Measurements from ENCODE around the gene RD3L.

RD3L gene

GRCh38 chr14:103949131-103949790 is 6.9 kb upstream of the RD3L start:
- peaks cover 0 to 3% of the 10 kb centered on the region in 2 donors for H3K27me3 ChIP-seq (ENCODE audit: control insufficient read depth in 1 of 2, insufficient read depth in 2 of 2, low read length in 2 of 2)
- no peak overlapping the region for H3K9ac ChIP-seq (ENCODE audit: low read length)
- no peak overlapping the region for H3K27ac ChIP-seq (ENCODE audit: low read depth, low read length)
- no peaks in the 10 kb centered on the region for H3K36me3 ChIP-seq (ENCODE audit: insufficient read depth, low read length)
- H3K4me1 ChIP-seq (ENCODE audit: insufficient read depth, low read length): no peaks in the 10 kb centered on the region
- H3K4me3 ChIP-seq (ENCODE audit: low read depth in 1 of 2, low read length in 2 of 2): no peak overlapping the region
- H3K9me3 ChIP-seq (ENCODE audit: low read length): no peaks in the 10 kb centered on the region

- no peaks in the 10 kb centered on the region for H3K4me1 ChIP-seq (ENCODE audit: insufficient read depth, low read length)
- no peaks in the 10 kb centered on the region for H3K36me3 ChIP-seq (ENCODE audit: insufficient read depth, low read length)
- H3K9ac ChIP-seq (ENCODE audit: low read length): no peak overlapping the region
- no peaks in the 10 kb centered on the region for H3K9me3 ChIP-seq (ENCODE audit: low read length)
- peaks cover 0 to 3% of the 10 kb centered on the region in 2 donors for H3K27me3 ChIP-seq (ENCODE audit: control insufficient read depth in 1 of 2, insufficient read depth in 2 of 2, low read length in 2 of 2)
- H3K4me3 ChIP-seq (ENCODE audit: low read depth in 1 of 2, low read length in 2 of 2): no peak overlapping the region
- H3K27ac ChIP-seq (ENCODE audit: low read depth, low read length): no peak overlapping the region
These were observed 6.1 kb upstream of the RD3L start for GRCh38 chr14:103948442-103948841.

GRCh38 chr14:103946975-103947374 is 4.6 kb upstream of the RD3L start:
- no peak overlapping the region for H3K4me3 ChIP-seq (ENCODE audit: low read depth in 1 of 2, low read length in 2 of 2)
- peaks cover 0 to 3% of the 10 kb centered on the region in 2 donors for H3K27me3 ChIP-seq (ENCODE audit: control insufficient read depth in 1 of 2, insufficient read depth in 2 of 2, low read length in 2 of 2)
- H3K9ac ChIP-seq (ENCODE audit: low read length): no peak overlapping the region
- no peaks in the 10 kb centered on the region for H3K36me3 ChIP-seq (ENCODE audit: insufficient read depth, low read length)
- no peaks in the 10 kb centered on the region for H3K4me1 ChIP-seq (ENCODE audit: insufficient read depth, low read length)
- no peaks in the 10 kb centered on the region for H3K9me3 ChIP-seq (ENCODE audit: low read length)
- no peak overlapping the region for H3K27ac ChIP-seq (ENCODE audit: low read depth, low read length)

- Histone ChIP-seq H3K36me3 (ENCODE audit: insufficient read depth, low read length) (no peaks in the 10 kb centered on the region), H3K9me3 (ENCODE audit: low read length) (no peaks in the 10 kb centered on the region), H3K27me3 (ENCODE audit: control insufficient read depth in 1 of 2, insufficient read depth in 2 of 2, low read length in 2 of 2) (peaks cover 0 to 3% of the 10 kb centered on the region in 2 donors), H3K4me3 (ENCODE audit: low read depth in 1 of 2, low read length in 2 of 2) (no peak overlapping the region), H3K27ac (ENCODE audit: low read depth, low read length) (no peak overlapping the region), H3K4me1 (ENCODE audit: insufficient read depth, low read length) (no peaks in the 10 kb centered on the region), H3K9ac (ENCODE audit: low read length) (no peak overlapping the region)
These were observed 1.3 kb upstream of the RD3L start for GRCh38 chr14:103943673-103944072.

GRCh38 chr14:103941462-103941861 is 867 bp downstream of the RD3L start:
- Histone ChIP-seq H3K4me1 (ENCODE audit: insufficient read depth, low read length) (no peaks in the 10 kb centered on the region), H3K27me3 (ENCODE audit: control insufficient read depth in 1 of 2, insufficient read depth in 2 of 2, low read length in 2 of 2) (peaks cover 0 to 3% of the 10 kb centered on the region in 2 donors), H3K36me3 (ENCODE audit: insufficient read depth, low read length) (no peaks in the 10 kb centered on the region), H3K27ac (ENCODE audit: low read depth, low read length) (no peak overlapping the region), H3K4me3 (ENCODE audit: low read depth in 1 of 2, low read length in 2 of 2) (no peak overlapping the region), H3K9me3 (ENCODE audit: low read length) (no peaks in the 10 kb centered on the region), H3K9ac (ENCODE audit: low read length) (no peak overlapping the region)

- Histone ChIP-seq H3K27ac (ENCODE audit: low read depth, low read length) (no peak overlapping the region), H3K9ac (ENCODE audit: low read length) (no peak overlapping the region), H3K27me3 (ENCODE audit: control insufficient read depth in 1 of 2, insufficient read depth in 2 of 2, low read length in 2 of 2) (no peaks in the 10 kb centered on the region), H3K4me3 (ENCODE audit: low read depth in 1 of 2, low read length in 2 of 2) (no peak overlapping the region), H3K36me3 (ENCODE audit: insufficient read depth, low read length) (no peaks in the 10 kb centered on the region), H3K4me1 (ENCODE audit: insufficient read depth, low read length) (no peaks in the 10 kb centered on the region), H3K9me3 (ENCODE audit: low read length) (no peaks in the 10 kb centered on the region)
These were observed 7.2 kb downstream of the RD3L start for GRCh38 chr14:103935102-103935501.

GRCh38 chr14:103932791-103933490 is 9.4 kb downstream of the RD3L start:
- Histone ChIP-seq H3K27me3 (ENCODE audit: control insufficient read depth in 1 of 2, insufficient read depth in 2 of 2, low read length in 2 of 2) (no peaks in the 10 kb centered on the region), H3K27ac (ENCODE audit: low read depth, low read length) (no peak overlapping the region), H3K4me3 (ENCODE audit: low read depth in 1 of 2, low read length in 2 of 2) (no peak overlapping the region), H3K9me3 (ENCODE audit: low read length) (no peaks in the 10 kb centered on the region), H3K36me3 (ENCODE audit: insufficient read depth, low read length) (no peaks in the 10 kb centered on the region), H3K9ac (ENCODE audit: low read length) (no peak overlapping the region), H3K4me1 (ENCODE audit: insufficient read depth, low read length) (no peaks in the 10 kb centered on the region)

GRCh38 chr14:103931422-103931821 is 10.9 kb downstream of the RD3L start:
- Histone ChIP-seq H3K27me3 (ENCODE audit: control insufficient read depth in 1 of 2, insufficient read depth in 2 of 2, low read length in 2 of 2) (no peaks in the 10 kb centered on the region), H3K9ac (ENCODE audit: low read length) (no peak overlapping the region), H3K27ac (ENCODE audit: low read depth, low read length) (no peak overlapping the region), H3K4me1 (ENCODE audit: insufficient read depth, low read length) (no peaks in the 10 kb centered on the region), H3K4me3 (ENCODE audit: low read depth in 1 of 2, low read length in 2 of 2) (no peak overlapping the region), H3K36me3 (ENCODE audit: insufficient read depth, low read length) (no peaks in the 10 kb centered on the region), H3K9me3 (ENCODE audit: low read length) (no peaks in the 10 kb centered on the region)

GRCh38 chr14:103930051-103930604 is 12.2 kb downstream of the RD3L start:
- H3K27me3 ChIP-seq (ENCODE audit: control insufficient read depth in 1 of 2, insufficient read depth in 2 of 2, low read length in 2 of 2): no peaks in the 10 kb centered on the region
- H3K9ac ChIP-seq (ENCODE audit: low read length): no peak overlapping the region
- no peak overlapping the region for H3K4me3 ChIP-seq (ENCODE audit: low read depth in 1 of 2, low read length in 2 of 2)
- no peaks in the 10 kb centered on the region for H3K9me3 ChIP-seq (ENCODE audit: low read length)
- H3K36me3 ChIP-seq (ENCODE audit: insufficient read depth, low read length): no peaks in the 10 kb centered on the region
- no peak overlapping the region for H3K27ac ChIP-seq (ENCODE audit: low read depth, low read length)
- H3K4me1 ChIP-seq (ENCODE audit: insufficient read depth, low read length): no peaks in the 10 kb centered on the region

GRCh38 chr14:103928011-103928890 is 14.1 kb downstream of the RD3L start, which contains the start of gene TDRD9:
Gene TDRD9, plus strand, starts transcription at chr14:103928456. Its CDS starts 54 bp downstream, at chr14:103928510.
- Histone ChIP-seq H3K9me3 (ENCODE audit: low read length) (no peaks in the 10 kb centered on the region), H3K4me3 (ENCODE audit: low read depth in 1 of 2, low read length in 2 of 2) (no peak within 1 kb of the TSS)

GRCh38 chr14:103927566-103927965 is 14.8 kb downstream of the RD3L start:
- Histone ChIP-seq H3K4me1 (ENCODE audit: insufficient read depth, low read length) (no peaks in the 10 kb centered on the region), H3K9me3 (ENCODE audit: low read length) (no peaks in the 10 kb centered on the region), H3K4me3 (ENCODE audit: low read depth in 1 of 2, low read length in 2 of 2) (no peak overlapping the region), H3K27ac (ENCODE audit: low read depth, low read length) (no peak overlapping the region), H3K36me3 (ENCODE audit: insufficient read depth, low read length) (no peaks in the 10 kb centered on the region), H3K27me3 (ENCODE audit: control insufficient read depth in 1 of 2, insufficient read depth in 2 of 2, low read length in 2 of 2) (no peaks in the 10 kb centered on the region), H3K9ac (ENCODE audit: low read length) (no peak overlapping the region)

More at GRCh38 chr14:103928011-103928890, 14.1 kb downstream of the RD3L start, which contains the start of gene TDRD9:
- Histone ChIP-seq H3K4me1 (ENCODE audit: insufficient read depth, low read length) (no peaks in the 10 kb centered on the region), H3K36me3 (ENCODE audit: insufficient read depth, low read length) (no peaks in the 10 kb centered on the region), H3K27me3 (ENCODE audit: control insufficient read depth in 1 of 2, insufficient read depth in 2 of 2, low read length in 2 of 2) (no peaks in the 10 kb centered on the region), H3K27ac (ENCODE audit: low read depth, low read length) (no peak within 1 kb of the TSS), H3K9ac (ENCODE audit: low read length) (no peak within 1 kb of the TSS)

Measured in muscle layer of colon (tissue), 2 donors.